Adipocyte (in vitro differentiated cells): Measurements from ENCODE around the gene CDHR2.

Source experiments
- DNase-seq: peaks from one replicate; pipeline ENCODE4 v3.0.0-alpha.2; 2015; ENCODE audit warnings: low read depth
- H3K27me3 ChIP-seq: replicated peaks from 2 replicates; pipeline ENCODE4 v1.7.0; 2013; ENCODE audit warnings: mild to moderate bottlenecking, low read length, moderate library complexity; ENCODE audit not compliant: control insufficient read depth, insufficient read depth
- H3K36me3 ChIP-seq: 2 replicates; pipeline ENCODE4 v1.7.0; 2013; ENCODE audit warnings: low read length, mild to moderate bottlenecking, moderate library complexity; ENCODE audit not compliant: control insufficient read depth, insufficient read depth, severe bottlenecking
- H3K4me1 ChIP-seq: 2 replicates; pipeline ENCODE4 v1.7.0; 2013; ENCODE audit warnings: mild to moderate bottlenecking, low read length, moderate library complexity; ENCODE audit not compliant: control insufficient read depth, insufficient read depth
- H3K4me3 ChIP-seq: 2 replicates; pipeline ENCODE4 v1.7.0; 2013; ENCODE audit warnings: mild to moderate bottlenecking, low read length, moderate library complexity
- H3K9ac ChIP-seq: 2 replicates; pipeline ENCODE4 v1.7.0; 2013; ENCODE audit warnings: mild to moderate bottlenecking, low read length, moderate library complexity
- H3K9me3 ChIP-seq: 2 replicates; pipeline ENCODE4 v1.7.0; 2013; ENCODE audit warnings: mild to moderate bottlenecking, low read length, moderate library complexity; ENCODE audit not compliant: control insufficient read depth

CDHR2 gene

GRCh38 chr5:176628406-176629228 is 79.5 kb downstream of the CDHR2 start:
- Histone ChIP-seq H3K27me3 (peaks cover 55% of the 10 kb centered on the region), H3K36me3 (no peaks in the 10 kb centered on the region), H3K4me3 (no peak overlapping the region), H3K4me1 (peaks cover 6% of the 10 kb centered on the region), H3K9ac (no peak overlapping the region), H3K9me3 (no peaks in the 10 kb centered on the region)
- no peak for DNase-seq

- H3K36me3 ChIP-seq: no peaks in the 10 kb centered on the region
- no peak overlapping the region for H3K9ac ChIP-seq
- no peak for DNase-seq
- no peaks in the 10 kb centered on the region for H3K9me3 ChIP-seq
- peaks cover 57% of the 10 kb centered on the region for H3K27me3 ChIP-seq
- H3K4me1 ChIP-seq: peaks cover 6% of the 10 kb centered on the region
- no peak overlapping the region for H3K4me3 ChIP-seq
Observed at GRCh38 chr5:176629317-176629852, 80.2 kb downstream of the CDHR2 start.

- no peaks in the 10 kb centered on the region for H3K36me3 ChIP-seq
- peak; percentile 77 for DNase-seq
- H3K4me3 ChIP-seq: peak within 1 kb of the TSS; percentile 74
- H3K9me3 ChIP-seq: no peaks in the 10 kb centered on the region
- H3K9ac ChIP-seq: no peak within 1 kb of the TSS
- peaks cover 55% of the 10 kb centered on the region for H3K27me3 ChIP-seq
- H3K4me1 ChIP-seq: peaks cover 6% of the 10 kb centered on the region
Observed at GRCh38 chr5:176629853-176630680, 80.9 kb downstream of the CDHR2 start, which contains the start of the genes EIF4E1B and SNCB. EIF4E1B (plus strand) TSS chr5:176630675; CDS start chr5:176642788, 12,113 bp downstream. SNCB (minus strand) TSS chr5:176630534; CDS start chr5:176629654, 880 bp downstream.

GRCh38 chr5:176630681-176631222 is 81.6 kb downstream of the CDHR2 start:
- H3K4me1 ChIP-seq: peaks cover 6% of the 10 kb centered on the region
- no peaks in the 10 kb centered on the region for H3K36me3 ChIP-seq
- H3K27me3 ChIP-seq: peaks cover 57% of the 10 kb centered on the region
- H3K9ac ChIP-seq: no peak overlapping the region
- no peak for DNase-seq
- no peaks in the 10 kb centered on the region for H3K9me3 ChIP-seq
- H3K4me3 ChIP-seq: peak overlapping the region; percentile 74

- DNase-seq: no peak
- H3K4me1 ChIP-seq: peaks cover 6% of the 10 kb centered on the region
- H3K9ac ChIP-seq: no peak overlapping the region
- H3K27me3 ChIP-seq: peaks cover 58% of the 10 kb centered on the region
- no peaks in the 10 kb centered on the region for H3K9me3 ChIP-seq
- no peaks in the 10 kb centered on the region for H3K36me3 ChIP-seq
- H3K4me3 ChIP-seq: no peak overlapping the region
Observed at GRCh38 chr5:176631383-176632200, 82.5 kb downstream of the CDHR2 start.

GRCh38 chr5:176632745-176633144 is 83.6 kb downstream of the CDHR2 start:
- Histone ChIP-seq H3K36me3 (no peaks in the 10 kb centered on the region), H3K4me3 (no peak overlapping the region), H3K9me3 (no peaks in the 10 kb centered on the region), H3K4me1 (peaks cover 6% of the 10 kb centered on the region), H3K27me3 (peaks cover 58% of the 10 kb centered on the region), H3K9ac (no peak overlapping the region)
- DNase-seq: no peak

- DNase-seq: no peak
- no peak overlapping the region for H3K9ac ChIP-seq
- H3K27me3 ChIP-seq: peaks cover 54% of the 10 kb centered on the region
Observed at GRCh38 chr5:176633598-176633997, 84.5 kb downstream of the CDHR2 start.

GRCh38 chr5:176636426-176636825 is 87.3 kb downstream of the CDHR2 start:
- Histone ChIP-seq H3K9ac (no peak overlapping the region), H3K36me3 (no peaks in the 10 kb centered on the region), H3K4me1 (peaks cover 4% of the 10 kb centered on the region), H3K4me3 (no peak overlapping the region), H3K27me3 (peaks cover 38% of the 10 kb centered on the region), H3K9me3 (no peaks in the 10 kb centered on the region)
- DNase-seq: peak; percentile 24

More at GRCh38 chr5:176633598-176633997, 84.5 kb downstream of the CDHR2 start:
- Histone ChIP-seq H3K9me3 (no peaks in the 10 kb centered on the region), H3K4me1 (peaks cover 6% of the 10 kb centered on the region), H3K4me3 (no peak overlapping the region), H3K36me3 (no peaks in the 10 kb centered on the region)

- Histone ChIP-seq H3K27me3 (peaks cover 27% of the 10 kb centered on the region), H3K36me3 (no peaks in the 10 kb centered on the region), H3K9ac (no peak overlapping the region), H3K4me3 (no peak overlapping the region), H3K4me1 (peaks cover 4% of the 10 kb centered on the region), H3K9me3 (no peaks in the 10 kb centered on the region)
- DNase-seq: no peak
Observed at GRCh38 chr5:176637556-176637955, 88.4 kb downstream of the CDHR2 start.

GRCh38 chr5:176638437-176638836 is 89.3 kb downstream of the CDHR2 start:
- H3K36me3 ChIP-seq: no peaks in the 10 kb centered on the region
- H3K9me3 ChIP-seq: no peaks in the 10 kb centered on the region
- H3K4me3 ChIP-seq: no peak overlapping the region
- peaks cover 18% of the 10 kb centered on the region for H3K27me3 ChIP-seq
- DNase-seq: no peak
- H3K9ac ChIP-seq: no peak overlapping the region
- H3K4me1 ChIP-seq: peaks cover 4% of the 10 kb centered on the region
